Coronary artery (tissue), 2 donors: ENCODE results near the gene EFNA4.

Experiments used
- DNase-seq: peaks from one replicate; pipeline ENCODE4 v3.0.0-alpha.2; 2017; ENCODE audit warnings: low spot score
- H3K27ac ChIP-seq, 2 donors: fragments of 200-600 bp; sonication (generic); one replicate each; pipeline ENCODE4 v1.5.1; 2016 to 2019
- H3K4me3 ChIP-seq: fragments of 200-600 bp; sonication (generic); 2 replicates; pipeline ENCODE4 v1.5.1; 2016; ENCODE audit warnings: mild to moderate bottlenecking, moderate library complexity
- CTCF ChIP-seq: fragments of 200-600 bp; sonication (generic); IDR thresholded peaks from one replicate; pipeline ENCODE4 v1.5.1; 2019; ENCODE audit warnings: antibody characterized with exemption

The EFNA4 gene

DNA sequence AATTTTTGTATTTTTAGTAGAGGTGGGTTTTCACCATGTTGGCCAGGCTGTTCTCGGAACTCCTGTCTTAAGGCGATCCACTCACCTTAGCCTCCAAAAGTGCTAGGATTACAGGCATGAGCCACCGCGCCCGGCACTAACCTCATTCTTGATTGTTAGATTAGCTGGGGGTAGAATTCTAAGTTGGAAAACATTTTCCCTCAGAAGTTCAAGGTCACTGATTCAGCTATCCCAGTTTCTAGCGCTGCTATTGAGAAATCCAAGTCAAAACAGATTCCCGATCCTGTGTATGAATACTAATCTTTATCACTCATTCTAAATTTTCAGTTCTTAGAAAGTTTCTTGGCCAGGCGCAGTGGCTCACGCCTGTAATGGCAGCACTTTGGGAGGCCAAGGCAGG is 39.8 kb downstream of the EFNA4 start:
- Histone ChIP-seq H3K4me3 (no peak overlapping the region), H3K27ac (no peak overlapping the region)
- no peak for DNase-seq
- TF ChIP-seq CTCF = no peak

- Histone ChIP-seq H3K4me3 (no peak overlapping the region), H3K27ac (no peak overlapping the region)
- no peak for TF ChIP-seq CTCF
- no peak for DNase-seq
Observed at GRCh38 chr1:155104605-155105534, 41.3 kb downstream of the EFNA4 start.

- no peak for TF ChIP-seq CTCF
- no peak for DNase-seq
- H3K4me3 ChIP-seq = no peak overlapping the region
- H3K27ac ChIP-seq = no peak overlapping the region
Observed at GRCh38 chr1:155105604-155106011, 42.1 kb downstream of the EFNA4 start.

- DNase-seq = no peak
- H3K4me3 ChIP-seq = no peak overlapping the region
- TF ChIP-seq CTCF = no peak
- H3K27ac ChIP-seq = no peak overlapping the region
Observed at GRCh38 chr1:155106862-155107261, 43.3 kb downstream of the EFNA4 start.

- H3K27ac ChIP-seq = no peak overlapping the region
- no peak for TF ChIP-seq CTCF
- H3K4me3 ChIP-seq = no peak overlapping the region
- no peak for DNase-seq
Observed at GRCh38 chr1:155107309-155108264, 44.0 kb downstream of the EFNA4 start.

DNA sequence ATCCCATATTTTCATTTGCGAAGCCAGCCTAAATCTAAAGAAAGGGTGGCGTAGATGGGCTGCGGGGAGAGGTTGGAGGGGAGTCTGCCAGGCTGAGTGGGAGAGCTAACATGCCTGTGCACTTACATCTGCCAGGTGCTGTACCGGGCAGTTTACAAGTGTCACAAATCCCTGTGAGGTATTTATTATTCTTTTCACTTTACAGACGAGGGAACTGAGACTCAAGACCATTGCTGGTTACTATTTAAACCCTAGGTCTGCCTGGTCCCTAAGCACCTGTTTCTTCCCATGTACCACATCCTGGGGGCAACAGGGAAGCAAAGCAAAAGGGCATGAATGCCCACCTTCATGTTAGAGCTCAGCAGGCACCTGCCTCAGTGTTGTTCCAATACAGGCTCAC is 44.8 kb downstream of the EFNA4 start:
- no peak for TF ChIP-seq CTCF
- no peak overlapping the region for H3K4me3 ChIP-seq
- H3K27ac ChIP-seq = no peak overlapping the region
- DNase-seq = no peak
